K562 (cell line): ENCODE data around the gene FMR1. TPM values are rescaled to one million over a fixed set of nuclear protein-coding genes. Genes with fewer than 3 reads are reported as not detected.

Source experiments
- ATAC-seq: fragments of 200-7000 bp; cut with Tn5 transposase; 3 replicates; pipeline ENCODE4 v1.9.1; 2020; ENCODE audit warnings: moderate library complexity
- BruUV-seq: library from RNA; stranded (reverse); fragments of 400-500 nt; replicated peaks from 2 replicates; lab custom pipeline; 2021; lab: Mats Ljungman, UMichigan
- CTCF ChIA-PET: fragments of 300-600 bp; formaldehyde crosslinking; extraction: SDS; loops from one replicate; lab custom pipeline; 2021; ENCODE audit warnings: low intra/inter-chr PET ratio; lab: Yijun Ruan, JAX
- POLR2A ChIA-PET: fragments of 300-600, 350-650 bp; sonication (Branson Sonifier 250); formaldehyde crosslinking; extraction: SDS; loops from one replicate; lab custom pipeline; 2021; ENCODE audit warnings: antibody characterized with exemption, inconsistent platforms; lab: Yijun Ruan, JAX
- DNase-seq, 4 experiments: peaks; one replicate each; pipeline versions ENCODE4 v3.0.0 to v3.0.0-alpha.2; 2011 to 2018; ENCODE audit warnings: low spot score in 3 of 4, mixed read lengths in 3 of 4; ENCODE audit errors: extremely low read depth in 1 of 4
- FAIRE-seq: peaks from 2 replicates; lab custom pipeline; 2011; peaks lifted over from hg19 to GRCh38; lab: Jason Lieb, UNC
- H2AFZ ChIP-seq: 2 replicates; pipeline ENCODE4 v1.6.0; 2011; ENCODE audit warnings: low read depth, low read length, control low read depth, inconsistent platforms
- H3K27ac ChIP-seq: fragments of 200-600 bp; 3 replicates; pipeline ENCODE4 v1.8.0; 2011; ENCODE audit warnings: low read depth, mild to moderate bottlenecking, control low read depth, inconsistent platforms, low read length, moderate library complexity, mixed read lengths; ENCODE audit errors: extremely low read depth
- H3K27me3 ChIP-seq, 2 experiments: fragments of 300-600 bp in 1 of 2; 2 replicates in 1 of 2; 3 replicates in 1 of 2; pipeline versions ENCODE4 v1.6.0 to v1.8.0; 2011; ENCODE audit warnings: inconsistent platforms in 2 of 2, low read length in 2 of 2, mild to moderate bottlenecking in 1 of 2, mixed read lengths in 1 of 2, moderate library complexity in 1 of 2; ENCODE audit not compliant: control insufficient read depth in 2 of 2, insufficient read depth in 2 of 2
- H3K36me3 ChIP-seq: fragments of 300-600 bp; 3 replicates; pipeline ENCODE4 v1.8.0; 2011; ENCODE audit warnings: mild to moderate bottlenecking, low read length, inconsistent platforms; ENCODE audit not compliant: control insufficient read depth, insufficient read depth
- H3K4me1 ChIP-seq, 2 experiments: fragments of 200-600 bp in 1 of 2; replicated peaks in 1 of 2; 2 replicates in 1 of 2; 3 replicates in 1 of 2; pipeline versions ENCODE4 v1.5.1 to v1.8.0; 2011; ENCODE audit warnings: inconsistent platforms in 2 of 2, low read length in 2 of 2, mild to moderate bottlenecking in 1 of 2, mixed read lengths in 1 of 2, moderate library complexity in 1 of 2; ENCODE audit not compliant: control insufficient read depth in 2 of 2, insufficient read depth in 2 of 2
- H3K4me2 ChIP-seq: 2 replicates; pipeline ENCODE4 v1.6.1; 2011; ENCODE audit warnings: low read length, control low read depth, inconsistent platforms, mixed read lengths; ENCODE audit not compliant: insufficient read depth
- H3K4me3 ChIP-seq: fragments of 200-600 bp; sonication (generic), shearing (Covaris generic); 2 replicates; pipeline ENCODE4 v1.5.1; 2016; ENCODE audit warnings: control low read depth, inconsistent platforms
- H3K79me2 ChIP-seq: fragments of 200-600 bp; 3 replicates; pipeline ENCODE4 v1.8.0; 2011; ENCODE audit warnings: low read length, inconsistent platforms; ENCODE audit not compliant: control insufficient read depth, insufficient read depth
- H3K9ac ChIP-seq, 2 experiments: 2 replicates each; pipeline versions ENCODE4 v1.6.0 to v1.6.1; 2011; ENCODE audit warnings: low read depth in 2 of 2, low read length in 2 of 2, control low read depth in 1 of 2, inconsistent platforms in 1 of 2, mild to moderate bottlenecking in 1 of 2, mixed read lengths in 1 of 2; ENCODE audit not compliant: insufficient read depth in 1 of 2
- H3K9me1 ChIP-seq: one replicate; pipeline ENCODE4 v1.6.0; 2011; ENCODE audit warnings: inconsistent platforms, mild to moderate bottlenecking, low read length, moderate library complexity; ENCODE audit not compliant: control insufficient read depth, insufficient read depth
- H3K9me3 ChIP-seq: replicated peaks from 2 replicates; pipeline ENCODE4 v1.5.1; 2011; ENCODE audit warnings: low read depth, low read length, inconsistent platforms; ENCODE audit not compliant: control insufficient read depth, insufficient read depth
- H4K20me1 ChIP-seq: replicated peaks from 2 replicates; pipeline ENCODE4 v1.6.1; 2011; ENCODE audit warnings: low read length, inconsistent platforms, mixed read lengths; ENCODE audit not compliant: control insufficient read depth, insufficient read depth
- CREB3L1 ChIP-seq: fragments of 450-650 bp; IDR thresholded peaks from 2 replicates; pipeline ENCODE4 v1.6.1; 2014; ENCODE audit warnings: low read depth, mild to moderate bottlenecking, moderate library complexity, borderline replicate concordance
- DACH1 ChIP-seq: fragments of 450-650 bp; IDR thresholded peaks from 2 replicates; pipeline ENCODE4 v1.6.1; 2018; ENCODE audit not compliant: partially characterized antibody
- EHMT2 ChIP-seq: fragments of 450-650 bp; IDR thresholded peaks from 2 replicates; pipeline ENCODE4 v1.6.1; 2018; ENCODE audit warnings: antibody characterized with exemption
- ELK3 ChIP-seq: fragments of 450-650 bp; formaldehyde crosslinking; IDR thresholded peaks from 2 replicates; pipeline ENCODE4 v1.4.0; 2020; ENCODE audit warnings: mild to moderate bottlenecking
- HDAC3 ChIP-seq: fragments of 450-650 bp; IDR thresholded peaks from 2 replicates; pipeline ENCODE4 v1.6.1; 2018; ENCODE audit warnings: borderline replicate concordance, mild to moderate bottlenecking, moderate library complexity; ENCODE audit not compliant: partially characterized antibody
- ILK ChIP-seq: fragments of 450-650 bp; IDR thresholded peaks from 2 replicates; pipeline ENCODE4 v1.6.1; 2016; ENCODE audit warnings: missing genetic modification characterization, low read depth, mild to moderate bottlenecking, missing compliant biosample characterization, moderate library complexity, borderline replicate concordance
- MCM2 ChIP-seq: fragments of 450-650 bp; IDR thresholded peaks from 2 replicates; pipeline ENCODE4 v1.6.1; 2017; ENCODE audit warnings: low read depth, mild to moderate bottlenecking
- MEF2D ChIP-seq: conservative IDR thresholded peaks from 2 replicates; pipeline ENCODE4 v1.6.1; 2016; ENCODE audit warnings: low read depth, missing genetic modification characterization, missing compliant biosample characterization
- PTTG1 ChIP-seq: fragments of 450-650 bp; IDR thresholded peaks from 2 replicates; pipeline ENCODE4 v1.6.1; 2016; ENCODE audit warnings: low read depth, mild to moderate bottlenecking, missing genetic modification characterization, missing compliant biosample characterization
- SAFB ChIP-seq: fragments of 200-400 bp; formaldehyde crosslinking; IDR thresholded peaks from 2 replicates; pipeline ENCODE4 v1.6.1; 2017; ENCODE audit warnings: low read depth, low read length, borderline replicate concordance
- SLC30A9 ChIP-seq: fragments of 250-450 bp; sonication (Bioruptor Pico); IDR thresholded peaks from 2 replicates; pipeline ENCODE4 v1.8.0; 2022; ENCODE audit warnings: mild to moderate bottlenecking, moderate library complexity
- SRSF7 ChIP-seq: fragments of 200-400 bp; formaldehyde crosslinking; optimal IDR thresholded peaks from 2 replicates; pipeline ENCODE3; 2017; ENCODE audit warnings: mild to moderate bottlenecking, low read depth, low read length
- STAG1 ChIP-seq: sonication (generic); formaldehyde crosslinking; IDR thresholded peaks from 2 replicates; pipeline ENCODE4 v1.5.0; 2020; ENCODE audit warnings: missing genetic modification reagents, borderline replicate concordance
- ZNF184 ChIP-seq: sonication (generic); formaldehyde crosslinking; IDR thresholded peaks from 2 replicates; pipeline ENCODE4 v1.5.0; 2020; ENCODE audit warnings: missing genetic modification reagents
- ZSCAN29 ChIP-seq: fragments of 450-650 bp; IDR thresholded peaks from 2 replicates; pipeline ENCODE4 v1.6.1; 2017
- ZSCAN32 ChIP-seq: fragments of 450-650 bp; formaldehyde crosslinking; IDR thresholded peaks from 2 replicates; pipeline ENCODE4 v1.4.0; 2020; ENCODE audit warnings: mild to moderate bottlenecking, moderate library complexity
- WGBS: fragments of 100-300 bp; shearing (Covaris generic); methylation state at CpG from one replicate; pipeline ENCODE4 v1.1.6; 2016; ENCODE audit warnings: low coverage, mixed read lengths; ENCODE audit not compliant: insufficient coverage; ENCODE audit errors: missing lambda C conversion rate; 5-methylcytosine and 5-hydroxymethylcytosine counted together
- in situ Hi-C: fragments of 300-500 bp; cut with MboI; formaldehyde crosslinking; loops from 4 replicates; pipeline ENCODE4 v1.15.0; 2018; ENCODE audit warnings: inconsistent platforms, mixed read lengths
- intact Hi-C: fragments of 100-400 bp; cut with micrococcal nuclease; formaldehyde crosslinking; loops from 2 replicates; pipeline ENCODE4 v1.14.2; 2022
- polyA plus RNA-seq, 8 experiments: library from polyadenylated mRNA; depleted of rRNA in 4 of 8; stranded (reverse) in 5 of 8; unstranded in 3 of 8; fragments of >200 nt; fragmentation: Nextera tagmentation in 2 of 8; fragmentation: Illumina TruSeq in 1 of 8; extraction: Ambion mirVana in 2 of 8; extraction: Trizol in 1 of 8; gene quantifications; 2 replicates each; pipeline versions ENCODE4 v1.2.1 to v1.2.3, GENCODE V29; 2011 to 2014; ENCODE audit warnings: inconsistent platforms in 1 of 8, missing spikeins in 1 of 8
- total RNA-seq, 7 experiments: library from RNA; depleted of rRNA in 6 of 7; stranded (reverse); fragments of >200 nt in 6 of 7; fragmentation: Illumina TruSeq in 2 of 7; extraction: Trizol in 2 of 7; gene quantifications; 2 replicates each; pipeline versions ENCODE4 v1.2.1 to v1.2.3, GENCODE V29; 2011 to 2021; ENCODE audit warnings: low replicate concordance in 1 of 7

The FMR1 gene
- total and polyA plus RNA-seq, 9 of the 15 experiments (the other 6 are each of a cell fraction or from before 2014, with no cell fraction given) = 4.8 to 26.5 (median 20.5) TPM

GRCh38 chrX:147876849-147877646, 34.7 kb upstream of the FMR1 start:
- H4K20me1 ChIP-seq = no peaks in the 10 kb centered on the region
- FAIRE-seq (no peak), ATAC-seq (no peak), DNase-seq (no peak)
- no peaks in the 10 kb centered on the region for H3K9me1 ChIP-seq
- intact Hi-C loops = no loop called here
- 21% methylated on average over 4 of the region's 4 CpGs for WGBS
- TF ChIP-seq SRSF7 (no peak), PTTG1 (tag) (no peak), STAG1 (CRISPR knock-in tag) (no peak), DACH1 (no peak), ILK (tag) (no peak), SAFB (no peak), MCM2 (no peak), SLC30A9 (CRISPR knock-in tag) (no peak), ZSCAN29 (no peak), EHMT2 (no peak), ZNF184 (CRISPR knock-in tag) (no peak), ELK3 (CRISPR knock-in tag) (no peak), CREB3L1 (no peak), ZSCAN32 (CRISPR knock-in tag) (no peak), MEF2D (no peak), HDAC3 (no peak)
- no peak overlapping the region for H3K4me2 ChIP-seq
- in situ Hi-C loops = no loop called here
- ChIA-PET POLR2A (interaction anchor here (1.4 kb wide), 1 partner anchor 19 kb away, joined by 6 read pairs; no protein-coding TSS in a partner anchor), CTCF (no interaction called here)
- H3K4me1 ChIP-seq = no peaks in the 10 kb centered on the region
- H3K27me3 ChIP-seq = no peaks in the 10 kb centered on the region
- H3K36me3 ChIP-seq = no peaks in the 10 kb centered on the region
- H3K9me3 ChIP-seq = no peaks in the 10 kb centered on the region; the same call in 1 of the 2 replicates
- H3K27ac ChIP-seq = no peak overlapping the region; the same call in 2 of the 3 replicates
- no TSS peak for BruUV-seq
- no peak overlapping the region for H2AFZ ChIP-seq
- H3K9ac ChIP-seq = no peak overlapping the region
- H3K79me2 ChIP-seq = 0 out of 3 replicates have a peak, but pooled peaks cover 5% of the 10 kb centered on the region
- H3K4me3 ChIP-seq = no peak overlapping the region
